Stimulated activated naive CD4-positive, alpha-beta T cell treated with Interleukin-2 at 50 U/mL for 16 hours (primary cell): ENCODE results near the gene RNF214.

Source experiments
- DNase-seq: peaks from one replicate; lab custom pipeline; 2025; lab: John Stamatoyannopoulos, UW

RNF214 gene

DNA sequence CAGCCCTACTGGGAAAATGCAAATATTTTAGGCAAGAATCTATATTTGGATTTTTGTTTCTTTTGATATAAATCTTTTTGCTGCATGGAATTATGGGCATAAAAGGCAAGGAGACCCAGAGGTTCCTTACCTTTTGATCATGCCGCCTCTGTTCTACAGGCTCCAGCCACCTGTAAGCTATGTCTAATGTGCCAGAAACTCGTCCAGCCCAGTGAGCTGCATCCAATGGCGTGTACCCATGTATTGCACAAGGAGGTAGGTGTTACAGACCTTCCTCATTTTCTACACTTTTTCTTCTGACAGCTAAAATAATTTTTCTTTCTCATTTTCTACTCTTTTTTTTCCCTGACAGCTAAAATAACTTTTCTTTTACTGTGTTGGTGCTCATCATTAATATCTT is 50.5 kb downstream of the RNF214 start:
- no peak for DNase-seq

DNA sequence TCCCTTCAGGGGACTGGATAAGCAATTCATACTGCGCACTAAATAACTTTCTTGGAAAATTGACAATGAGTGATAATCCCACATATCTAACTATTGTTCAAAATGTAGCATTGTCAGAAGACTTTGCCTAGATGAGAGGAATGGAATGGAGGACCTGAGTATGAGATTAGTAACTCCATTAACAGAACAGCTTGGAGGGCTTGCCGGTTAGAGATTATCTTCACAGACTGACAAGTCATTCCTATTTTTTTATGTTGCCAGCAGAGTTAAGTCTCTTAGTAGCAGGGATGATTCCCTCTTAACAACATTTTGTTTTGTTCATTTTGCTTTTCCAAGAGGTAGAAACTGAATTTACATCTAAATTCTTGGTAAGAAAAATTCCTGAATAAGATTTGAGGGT is 51.6 kb downstream of the RNF214 start:
- DNase-seq: no peak

DNA sequence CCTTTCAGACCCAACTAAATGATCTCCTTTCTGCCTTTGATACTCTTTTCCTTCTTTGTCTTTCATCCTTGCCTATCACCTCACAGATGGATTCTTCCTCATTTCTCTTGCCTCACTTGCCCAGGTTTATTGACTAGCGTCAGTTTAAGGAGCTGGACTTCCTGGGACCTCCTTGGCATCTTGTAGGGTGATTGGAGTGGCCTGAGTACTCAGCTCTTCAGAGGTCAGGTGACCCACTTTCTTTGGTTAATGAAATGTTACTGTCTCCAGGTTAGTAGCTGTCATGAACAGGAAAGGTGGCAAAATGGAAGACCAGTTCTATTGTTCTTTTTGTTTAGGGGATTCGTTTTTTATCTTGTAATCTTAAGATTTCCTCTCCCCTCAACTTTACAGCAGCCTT is 54.1 kb downstream of the RNF214 start:
- DNase-seq: no peak

DNA sequence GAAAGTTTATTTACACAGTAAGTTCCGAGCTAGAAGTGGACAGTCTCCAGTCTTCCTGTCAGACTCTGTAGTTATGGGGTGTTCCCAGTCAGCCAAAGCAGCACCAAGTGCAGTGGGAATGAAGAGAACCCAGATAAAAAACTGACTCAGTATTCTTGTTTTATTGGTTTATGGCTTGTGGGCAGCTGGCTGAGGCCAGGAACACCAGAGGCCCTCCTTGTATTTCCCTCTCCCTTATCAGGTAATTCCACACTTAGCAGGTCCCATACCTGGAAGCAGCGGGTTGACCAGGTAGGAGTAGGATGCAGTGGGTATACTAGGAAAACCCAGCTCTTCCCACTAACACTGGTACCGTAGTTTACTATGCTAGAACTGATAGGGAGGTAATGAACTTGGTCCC is 55.2 kb downstream of the RNF214 start:
- no peak for DNase-seq

DNA sequence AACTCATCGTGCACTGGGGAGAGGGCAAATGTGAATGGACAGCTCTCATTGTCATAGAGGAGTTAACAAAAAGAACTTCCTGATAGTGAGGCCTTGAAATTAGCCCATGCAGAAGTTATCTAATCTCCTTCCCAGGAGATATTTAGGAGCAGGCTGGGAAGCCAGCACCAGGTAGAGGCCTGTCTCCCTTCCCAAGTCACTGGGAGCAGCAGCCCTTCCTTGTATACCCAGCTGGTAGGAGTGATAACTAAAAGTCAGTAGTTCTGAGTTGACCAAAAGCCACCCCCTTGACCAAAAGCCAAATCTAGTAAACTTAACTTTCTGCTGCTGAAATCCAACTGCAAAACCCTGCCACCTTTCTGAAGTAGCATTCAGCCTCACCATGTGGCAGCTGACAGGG is 57.3 kb downstream of the RNF214 start:
- no peak for DNase-seq

DNA sequence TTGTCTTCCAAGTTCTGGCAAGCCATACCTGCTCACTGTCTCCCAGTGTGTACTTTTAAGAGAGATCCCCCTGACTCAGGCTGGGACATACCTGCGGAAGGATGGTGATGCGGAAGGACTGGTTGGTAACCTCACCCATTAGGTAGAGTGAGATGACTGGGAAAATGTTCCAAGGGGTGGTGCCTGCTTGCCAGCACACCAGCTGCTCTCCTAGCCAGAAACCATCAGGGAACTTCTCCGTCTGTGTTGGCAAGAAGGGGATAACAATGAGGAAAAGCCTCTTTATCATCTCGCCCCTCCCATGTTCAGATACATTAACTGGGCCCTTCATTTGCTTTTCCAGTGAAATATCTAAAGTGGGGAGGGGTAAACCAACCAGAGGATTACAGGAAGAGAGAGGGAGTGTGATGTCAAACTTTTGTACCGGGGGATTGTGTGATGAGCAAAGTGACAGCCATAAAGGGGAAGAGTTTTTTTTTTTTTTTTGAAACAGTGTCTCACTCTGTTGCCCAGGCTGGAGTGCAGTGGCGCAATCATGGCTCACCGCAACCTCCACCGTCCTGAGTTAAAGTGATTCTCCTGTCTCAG is 58.4 kb downstream of the RNF214 start, which contains the start of gene BACE1-AS:
Gene BACE1-AS, plus strand, starts transcription at position 538 of the 588 bp plus-strand sequence.
- no peak for DNase-seq

DNA sequence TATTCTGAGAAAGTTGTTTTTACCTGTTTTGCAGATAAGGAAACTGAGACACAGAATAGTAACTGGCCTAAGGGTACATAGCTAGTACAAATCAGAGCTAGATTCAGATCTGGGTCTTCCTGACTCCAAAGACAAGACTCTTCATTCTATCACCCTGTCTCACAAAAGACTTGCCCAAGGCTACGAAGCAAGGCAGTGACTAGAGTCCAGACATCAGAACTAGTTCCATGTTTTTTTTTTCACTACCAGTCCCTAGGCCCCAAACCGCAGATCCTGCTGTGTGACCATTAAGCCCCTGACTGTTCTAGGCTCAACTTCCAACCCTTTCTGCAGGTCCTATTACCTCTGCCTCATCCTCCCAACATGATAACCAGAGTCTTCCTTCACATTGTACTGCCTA is 60.1 kb downstream of the RNF214 start:
- no peak for DNase-seq

DNA sequence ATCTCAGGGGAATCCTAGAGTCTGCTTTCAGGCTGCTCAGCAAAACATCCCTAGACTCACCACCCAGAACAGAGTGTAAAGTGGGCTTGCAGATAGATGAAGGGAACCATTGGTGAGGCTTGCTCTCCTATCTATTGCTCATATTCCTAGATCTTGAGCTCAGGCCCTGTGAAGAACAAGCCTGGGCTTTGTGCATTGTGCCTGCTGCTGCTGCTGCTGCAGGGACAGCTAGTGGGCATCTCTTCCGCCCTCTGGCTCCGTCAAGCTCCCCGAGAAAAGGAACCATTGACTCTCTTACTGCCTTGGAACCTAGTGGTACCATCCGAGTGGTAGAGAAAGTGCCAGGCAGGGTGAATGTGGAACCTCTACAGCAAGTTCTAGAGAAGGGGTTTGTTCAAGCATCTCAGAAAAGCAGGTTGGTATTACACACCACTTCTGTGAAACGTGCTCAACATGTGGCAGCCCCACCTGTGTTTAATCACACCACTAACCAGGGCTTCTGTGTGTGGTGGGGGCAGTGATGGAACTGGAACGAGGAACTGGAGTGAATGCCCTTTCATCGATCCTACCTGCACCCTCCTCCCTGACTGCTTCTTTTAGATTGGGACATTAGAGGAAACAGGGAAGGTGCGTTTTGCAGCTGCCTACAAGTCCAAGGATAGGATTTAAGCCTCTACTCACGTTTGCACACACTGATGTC is 63.1 kb downstream of the RNF214 start:
- DNase-seq: no peak

DNA sequence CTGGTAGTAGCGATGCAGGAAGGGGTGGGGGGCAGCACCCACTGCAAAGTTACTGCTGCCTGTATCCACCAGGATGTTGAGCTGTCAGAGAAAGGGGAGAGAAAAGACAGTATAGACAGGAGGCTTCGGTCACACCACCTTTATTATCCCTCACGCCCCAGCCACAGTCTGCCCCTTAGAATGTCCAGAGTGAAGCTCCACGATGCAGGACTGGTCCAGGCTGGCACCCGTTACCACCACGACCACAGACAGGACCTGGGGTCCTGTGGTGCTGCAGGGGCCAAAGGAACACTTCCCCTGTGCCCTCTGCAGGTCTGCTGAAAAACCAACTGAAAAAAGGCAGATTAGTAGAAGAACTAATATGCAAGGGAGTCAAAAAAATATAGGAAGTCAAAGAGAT is 64.4 kb downstream of the RNF214 start:
- DNase-seq: no peak

DNA sequence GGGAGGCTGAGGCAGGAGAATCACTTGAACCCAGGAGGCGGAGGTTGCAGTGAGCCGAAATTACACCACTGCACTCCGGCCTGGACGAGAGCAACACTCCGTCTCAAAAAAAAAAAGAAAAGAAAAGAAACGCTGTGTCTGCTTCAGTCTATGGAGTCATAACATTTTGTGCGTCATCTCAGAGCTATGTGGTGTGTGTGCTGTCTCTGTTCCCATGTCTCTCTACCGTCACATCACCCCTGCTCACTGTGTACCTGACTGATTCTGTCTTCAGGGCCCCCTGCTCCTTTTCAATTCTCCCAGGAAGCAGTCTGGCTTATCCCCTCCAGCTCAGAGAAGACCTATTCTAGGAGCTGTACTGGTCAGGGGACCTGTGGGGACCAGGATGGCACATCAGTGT is 65.7 kb downstream of the RNF214 start:
- no peak for DNase-seq

DNA sequence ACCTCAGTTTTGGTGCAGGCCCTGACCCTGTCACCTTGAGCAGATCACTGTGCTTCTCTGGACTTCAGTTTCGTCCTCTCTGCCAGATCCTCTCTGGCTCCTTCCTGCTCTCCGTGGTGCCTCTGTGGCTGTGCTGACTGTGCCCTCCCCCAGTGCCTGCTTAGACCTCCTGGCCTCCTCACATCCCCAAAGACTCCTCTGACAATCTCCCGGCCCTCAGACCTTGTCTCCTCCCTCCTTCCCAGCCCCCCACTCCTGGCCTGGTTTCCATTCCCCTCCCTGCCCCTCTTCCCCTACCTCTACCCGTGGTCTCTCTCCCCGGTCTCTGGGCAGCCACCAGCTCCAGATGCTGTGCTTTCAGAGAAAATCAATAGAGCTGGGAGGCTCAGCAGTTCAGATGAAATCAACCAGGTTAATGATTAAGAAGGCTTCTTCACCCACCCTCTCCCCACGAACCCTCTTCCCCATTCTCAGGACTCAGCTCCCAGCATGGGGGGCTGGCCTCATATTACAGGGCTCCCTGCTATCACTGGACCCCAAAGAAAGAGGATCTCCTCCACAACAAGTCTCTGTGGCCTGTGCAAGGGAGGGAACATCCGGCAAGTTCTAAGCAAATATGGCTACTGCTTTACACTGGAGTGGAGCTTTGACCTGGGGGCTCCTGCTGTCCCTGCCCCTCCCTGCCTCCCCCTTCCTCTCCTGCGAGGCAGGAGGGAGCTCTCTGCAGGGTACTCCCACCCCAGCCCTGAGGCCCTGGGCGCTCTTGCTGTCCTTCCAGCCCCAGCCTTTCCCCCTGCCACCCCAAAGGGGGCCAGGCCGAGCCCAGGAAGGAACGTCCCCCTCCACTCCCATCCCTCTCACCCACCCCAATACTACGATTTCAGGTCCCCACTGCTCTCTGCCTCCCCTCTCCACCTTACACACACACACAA is 67.1 kb downstream of the RNF214 start:
- DNase-seq: no peak

DNA sequence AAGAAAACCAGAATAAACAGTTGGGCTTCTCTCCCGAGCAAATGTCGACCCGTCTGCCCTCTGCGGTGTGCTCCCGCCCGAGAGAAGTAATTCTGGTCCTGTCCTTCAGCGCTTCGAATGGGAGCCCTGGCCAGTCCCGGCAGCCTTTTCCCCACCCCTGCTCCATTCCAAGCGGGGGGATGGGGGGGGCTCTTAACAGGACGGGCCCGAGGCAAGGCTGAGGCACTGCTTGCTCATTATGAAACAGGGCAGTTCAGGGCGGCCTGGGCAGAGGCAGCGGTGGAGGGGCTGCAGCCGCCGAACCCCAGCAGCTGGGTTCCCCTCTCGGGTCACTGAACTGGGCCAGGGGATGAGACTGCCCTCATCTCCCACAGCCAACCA is 67.8 kb downstream of the RNF214 start:
- DNase-seq: no peak

DNA sequence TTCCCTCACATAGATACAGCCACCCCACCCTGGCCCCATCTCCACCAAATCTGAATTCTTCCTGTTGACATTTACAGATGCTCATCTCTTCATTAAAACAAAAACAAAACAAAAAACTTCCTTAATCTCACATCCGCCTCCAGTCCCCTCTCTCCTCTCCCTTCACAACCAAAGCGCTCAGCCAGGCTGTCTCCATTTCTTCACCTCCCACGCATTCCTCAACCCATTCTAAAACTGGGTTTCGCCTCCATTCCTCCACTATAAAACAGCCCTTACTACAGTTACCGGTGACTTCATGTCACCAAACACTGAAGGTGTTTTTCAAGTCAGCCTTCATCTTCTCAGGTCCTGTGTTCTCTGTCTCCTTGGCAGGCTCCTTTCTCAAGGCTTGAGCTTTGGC is 68.3 kb downstream of the RNF214 start:
- DNase-seq: no peak

DNA sequence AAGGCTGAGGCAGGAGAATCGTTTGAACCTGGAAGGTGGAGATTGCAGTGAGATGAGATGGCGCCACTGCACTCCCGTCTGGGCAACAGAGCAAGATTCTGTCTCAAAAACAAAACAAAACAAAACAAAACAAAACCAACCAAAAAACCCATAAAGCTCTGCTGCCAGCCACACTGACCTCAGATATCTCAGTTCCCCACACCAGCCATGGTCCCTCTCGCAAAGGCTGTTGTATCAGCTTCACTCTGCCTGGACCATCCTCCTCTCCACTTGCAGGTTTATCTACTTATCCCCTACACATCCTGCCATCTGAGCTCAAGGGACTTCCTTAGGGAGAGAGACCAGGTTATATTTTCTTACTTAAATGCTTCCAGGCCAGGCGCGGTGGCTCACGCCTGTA is 69.8 kb downstream of the RNF214 start:
- no peak for DNase-seq

DNA sequence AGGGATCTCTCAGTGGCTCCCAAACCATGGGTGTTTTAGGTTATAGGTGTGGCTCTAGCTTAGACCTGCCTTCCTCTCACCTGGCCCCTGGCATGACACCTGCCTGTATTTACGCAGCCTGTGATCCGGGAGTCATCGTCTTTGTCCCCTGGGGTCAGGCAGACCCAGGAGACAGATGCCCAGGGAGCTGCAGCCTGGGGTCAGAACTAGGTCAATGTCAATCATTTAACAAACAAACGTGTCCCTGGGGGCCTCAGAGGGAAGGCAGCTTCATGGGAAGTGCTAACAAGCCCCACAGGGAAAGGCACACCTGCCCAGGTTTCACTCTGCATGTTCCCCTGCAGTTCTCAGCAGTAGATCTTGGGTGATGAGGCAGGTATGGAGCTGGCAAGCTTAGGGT is 70.6 kb downstream of the RNF214 start:
- no peak for DNase-seq

DNA sequence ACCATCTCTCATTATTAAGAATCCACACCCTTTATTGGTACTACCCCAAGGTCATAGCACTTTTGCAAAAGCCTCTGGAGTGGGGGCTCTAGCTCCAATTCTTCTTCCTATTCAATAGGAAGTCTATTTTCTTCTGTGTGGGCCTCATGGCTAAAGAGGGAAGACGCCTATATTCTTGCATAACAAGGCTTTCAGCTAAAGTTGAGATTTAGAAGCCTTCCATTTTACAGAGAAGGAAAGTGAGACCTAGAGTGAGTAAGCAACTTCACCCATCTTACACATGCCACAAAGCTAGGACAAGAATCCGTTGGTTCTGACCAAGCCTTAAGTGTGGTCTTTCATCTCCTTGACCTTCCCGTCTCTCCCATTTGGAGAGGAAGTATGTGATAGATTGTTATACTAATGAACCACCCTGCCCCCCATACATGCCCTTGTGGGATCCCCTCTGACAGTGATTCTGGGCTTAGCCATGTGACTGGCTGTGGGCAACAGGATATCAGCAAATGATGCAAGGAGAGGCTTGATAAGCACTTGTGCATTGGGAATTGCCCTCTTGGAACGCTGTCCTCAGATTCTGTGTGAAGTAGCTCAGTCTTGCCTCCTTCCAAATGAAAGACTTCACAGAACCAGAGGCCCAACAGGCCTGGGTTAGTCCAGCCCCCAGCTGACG is 71.3 kb downstream of the RNF214 start:
- DNase-seq: no peak

DNA sequence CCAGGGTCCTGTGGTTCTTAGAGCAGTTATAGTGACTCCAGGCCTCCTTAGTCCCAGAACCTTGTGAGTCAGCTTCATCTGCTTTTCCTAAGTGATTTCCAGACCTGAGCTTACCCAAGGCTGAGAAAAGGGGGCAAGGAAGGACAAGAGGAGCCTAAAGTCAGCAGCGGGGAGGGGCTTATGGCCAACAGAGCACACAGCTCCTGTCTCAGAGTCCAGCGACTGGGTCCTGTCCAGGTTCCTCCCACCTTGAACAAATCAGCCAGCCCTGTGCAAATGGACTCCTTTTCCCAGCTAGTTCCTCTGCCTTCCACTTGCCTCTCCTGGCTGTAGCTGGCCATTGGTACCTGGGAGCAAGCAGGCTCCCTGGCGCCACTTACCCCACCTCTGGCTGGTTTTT is 72.7 kb downstream of the RNF214 start:
- no peak for DNase-seq

DNA sequence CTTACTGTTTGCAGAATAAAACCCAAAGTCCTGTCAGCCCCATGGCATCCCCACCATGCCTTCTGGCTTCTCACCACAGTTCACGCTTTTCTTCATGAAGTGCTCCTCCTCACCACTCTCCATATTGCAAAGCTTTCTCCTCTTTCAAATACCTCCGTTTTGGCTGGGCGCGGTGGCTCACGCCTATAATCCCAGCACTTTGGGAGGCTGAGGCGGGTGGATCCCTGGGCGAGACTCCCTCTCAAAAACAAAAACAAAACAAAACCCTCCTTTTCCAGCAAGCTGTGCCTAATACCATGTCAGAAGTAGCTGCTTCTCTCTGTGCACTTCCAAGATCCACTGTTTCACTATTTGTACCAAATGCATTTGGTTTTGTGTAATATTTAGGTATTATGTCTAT is 76.8 kb downstream of the RNF214 start:
- DNase-seq: no peak

DNA sequence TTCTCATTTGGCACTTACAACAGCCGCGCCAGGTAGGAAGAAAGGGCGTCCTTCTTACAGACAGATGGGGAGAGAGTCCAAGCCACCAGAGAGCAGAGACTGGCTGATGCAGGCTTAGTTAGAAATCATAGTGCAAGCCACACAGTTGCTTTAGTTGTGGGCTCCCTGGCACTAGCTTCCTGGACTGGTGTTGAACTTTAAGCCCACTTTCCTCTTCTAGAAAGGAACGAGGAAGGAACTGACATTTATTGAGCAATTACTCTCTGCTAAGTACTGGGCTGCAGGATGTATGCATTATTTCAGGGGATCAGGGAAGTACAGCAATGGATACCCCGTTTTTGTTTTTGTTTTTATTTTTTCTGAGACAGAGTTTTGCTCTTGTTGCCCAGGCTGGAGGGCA is 80.6 kb downstream of the RNF214 start:
- DNase-seq: no peak

DNA sequence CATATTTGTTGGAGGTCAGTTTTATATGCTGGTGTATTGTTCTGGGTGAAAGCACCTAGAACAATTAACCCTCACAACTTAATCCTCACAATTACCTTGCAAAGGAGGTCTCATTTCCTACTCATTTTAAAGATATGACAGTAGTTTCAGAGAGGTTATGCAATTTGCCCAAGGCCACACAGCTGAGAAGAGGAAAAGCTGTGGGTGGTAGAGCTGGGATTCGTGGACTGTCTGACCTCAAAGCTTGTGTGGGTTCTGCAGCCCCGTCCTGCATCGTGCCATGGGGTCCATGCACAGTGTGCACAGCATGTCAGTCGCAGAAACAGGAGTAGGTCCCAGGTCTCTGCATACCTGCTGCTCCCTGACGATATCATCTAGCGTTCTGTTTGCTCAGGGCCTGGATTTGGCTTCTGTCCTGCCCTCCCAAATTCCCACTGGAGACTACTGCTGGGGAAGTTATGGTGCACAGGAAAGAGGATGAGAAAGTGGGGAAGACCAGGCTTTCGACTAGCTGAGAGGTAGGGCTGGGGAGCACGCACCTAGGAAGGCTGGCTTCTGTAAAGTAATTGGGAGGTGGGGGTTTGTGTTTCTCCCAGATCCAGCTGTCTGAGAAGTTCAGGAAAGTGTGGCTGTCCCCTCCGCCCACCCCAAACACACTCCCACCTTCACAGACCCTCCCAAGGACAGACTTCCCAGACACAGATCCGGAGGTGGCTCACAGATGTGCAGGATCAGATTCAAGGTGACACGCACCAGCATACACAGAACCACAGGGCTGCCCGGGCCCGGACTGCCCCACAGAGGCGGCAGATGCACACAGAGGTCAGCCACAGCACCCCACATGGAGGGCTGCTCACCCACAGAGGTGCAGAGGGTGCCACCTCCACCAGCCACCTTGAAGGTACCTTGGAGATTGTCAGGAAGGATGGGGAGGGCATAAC is 81.6 kb downstream of the RNF214 start:
- no peak for DNase-seq

DNA sequence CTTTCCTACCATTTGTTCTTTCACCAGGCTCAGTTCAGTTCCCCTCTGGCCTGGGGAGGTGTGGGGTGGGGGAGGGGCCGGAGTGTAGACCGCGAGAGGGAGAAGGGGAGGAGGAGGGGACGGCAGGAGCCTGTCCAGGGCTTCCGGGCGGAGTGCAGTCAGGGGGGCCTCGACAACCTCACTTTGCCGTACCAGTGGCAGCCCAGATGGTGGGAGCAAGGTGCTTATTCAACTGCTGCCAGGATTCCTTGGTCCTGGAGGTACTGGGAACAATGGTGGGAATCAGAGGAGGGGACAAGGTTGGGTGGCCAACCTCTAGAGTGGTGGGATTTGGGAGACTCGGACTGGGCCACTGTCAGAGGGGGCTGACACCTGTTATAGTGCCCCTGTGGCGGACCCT is 82.4 kb downstream of the RNF214 start:
- no peak for DNase-seq
